Endometrial microvascular endothelial cells (primary cell): ENCODE results near the gene WNT7B. TPM values are rescaled to one million over a fixed set of nuclear protein-coding genes. Genes with fewer than 3 reads are reported as not detected.

Experiments
- in situ Hi-C: cut with HindIII; loops from 2 replicates; pipeline ENCODE4 v1.10.0; 2017; ENCODE audit warnings: low sequenced_read_pairs, low pct_unique_long_range_greater_than_20kb; ENCODE audit errors: inconsistent ontology term
- total RNA-seq: library from RNA; depleted of rRNA; stranded (reverse); fragments of >200 nt; gene quantifications from one replicate; pipeline ENCODE4 v1.2.3, GENCODE V29; 2015; ENCODE audit errors: inconsistent ontology term

Gene WNT7B
- total RNA-seq, 1 donor from 2014 or later = 0.19 TPM

DNA sequence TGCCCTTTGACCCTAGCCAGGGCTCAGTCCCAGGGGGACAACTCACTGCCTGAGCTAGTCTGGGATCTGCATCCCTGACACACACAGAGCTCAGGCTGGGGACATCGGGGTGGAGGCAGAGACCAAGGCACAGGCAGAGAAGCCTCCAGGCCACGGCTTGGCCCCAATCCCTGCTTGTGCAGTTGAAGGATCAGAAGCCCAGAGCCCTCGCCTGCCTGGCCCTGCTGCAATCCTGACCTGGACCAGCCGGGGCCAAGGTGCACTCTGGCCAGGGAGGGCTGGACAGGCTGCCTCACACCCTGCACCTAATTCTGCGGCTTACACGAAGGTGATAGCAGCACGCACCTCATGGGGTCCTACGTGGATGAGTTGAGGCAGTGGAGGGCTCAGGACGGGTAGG is 34.6 kb downstream of the WNT7B start:
- in situ Hi-C loops = no loop called here

DNA sequence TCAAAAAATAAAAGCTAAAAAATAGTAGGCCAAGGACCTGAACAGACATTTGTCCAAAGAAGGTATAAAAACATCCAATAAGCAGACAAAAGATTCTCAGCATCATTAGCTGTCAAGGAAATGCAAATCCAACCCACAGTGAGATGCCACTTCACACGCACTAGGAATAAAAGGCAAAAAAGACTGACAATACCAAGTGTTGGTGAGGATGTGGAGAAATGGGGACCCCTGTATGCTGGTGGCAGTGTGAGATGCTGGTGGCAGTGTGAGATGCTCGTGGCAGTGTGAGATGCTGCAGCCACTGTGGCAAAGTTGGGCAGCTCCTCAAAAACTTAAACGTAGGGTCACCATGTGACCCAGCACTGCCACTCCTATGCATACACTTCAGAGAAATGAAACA is 38.0 kb downstream of the WNT7B start:
- in situ Hi-C loops = no loop called here

DNA sequence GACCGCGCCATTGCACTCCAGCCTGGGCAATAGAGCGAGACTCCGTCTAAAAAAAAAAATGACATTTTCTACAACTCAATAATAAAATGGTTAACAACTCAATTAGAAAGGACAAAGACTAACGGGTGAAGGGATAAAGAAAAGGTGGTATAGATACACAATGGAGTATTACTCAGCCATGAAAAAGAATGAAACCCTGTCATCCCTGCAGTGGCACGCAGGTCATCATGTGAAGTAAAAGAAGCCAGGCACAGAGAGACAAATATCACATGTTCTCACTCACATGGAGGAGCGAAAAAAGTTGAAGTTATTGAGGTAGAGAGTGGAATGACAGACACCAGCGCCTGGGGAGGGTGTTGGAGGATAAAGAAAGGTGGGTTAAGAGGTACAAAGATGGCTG is 39.0 kb downstream of the WNT7B start:
- in situ Hi-C loops = no loop called here

DNA sequence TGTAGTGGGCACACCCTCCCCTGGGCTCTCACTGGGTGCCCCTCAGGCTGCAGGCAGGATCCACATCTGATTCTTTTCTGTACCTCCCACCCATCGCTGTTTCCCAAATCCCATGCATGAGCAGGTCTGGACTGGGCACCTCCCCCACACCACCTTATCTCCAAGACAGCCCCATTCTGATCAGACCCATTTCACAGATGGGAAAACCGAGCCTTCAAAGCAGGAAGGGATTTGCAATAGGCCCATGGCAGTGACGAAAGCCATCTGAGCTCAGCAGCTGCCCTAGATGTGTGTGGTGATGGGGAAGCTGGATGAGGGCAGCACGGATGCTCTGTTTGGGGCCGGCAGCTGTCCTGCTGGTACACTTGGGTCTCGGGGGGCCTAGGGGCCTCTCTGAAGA is 41.4 kb downstream of the WNT7B start:
- in situ Hi-C loops = no loop called here

DNA sequence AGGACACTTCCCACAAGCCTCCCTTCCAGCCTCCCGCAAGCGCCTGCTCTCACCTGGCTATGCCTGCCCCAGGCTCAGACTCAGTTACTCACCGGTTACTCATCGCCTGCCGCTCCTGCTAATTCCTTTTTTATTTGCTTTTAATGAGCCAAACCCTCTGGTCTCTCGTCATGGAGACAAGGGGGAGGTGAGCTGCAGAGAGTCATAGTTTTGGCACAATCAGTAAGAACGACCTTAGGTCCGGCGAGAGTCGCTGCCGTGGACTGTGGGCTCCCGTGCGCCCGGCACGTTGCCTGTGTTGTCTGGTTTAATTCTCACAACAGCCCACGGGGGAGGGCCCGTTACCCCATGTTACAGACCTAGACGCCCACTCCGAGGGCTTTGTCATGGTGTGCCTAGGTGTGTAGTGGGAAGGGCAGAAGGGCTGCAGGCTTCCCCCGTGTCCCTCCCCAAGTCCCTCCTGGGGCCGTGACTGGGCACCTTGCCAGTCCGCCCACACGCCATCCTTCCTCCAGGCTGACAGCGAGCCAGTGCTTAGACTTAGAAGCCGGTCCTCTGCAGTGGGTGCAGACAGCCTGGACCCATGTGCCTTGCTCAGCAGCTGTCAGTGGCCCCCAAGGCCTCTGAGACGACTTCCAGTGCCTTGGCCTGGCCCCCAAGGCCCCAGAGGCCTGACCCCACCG is 42.2 kb downstream of the WNT7B start:
- in situ Hi-C loops = no loop called here

DNA sequence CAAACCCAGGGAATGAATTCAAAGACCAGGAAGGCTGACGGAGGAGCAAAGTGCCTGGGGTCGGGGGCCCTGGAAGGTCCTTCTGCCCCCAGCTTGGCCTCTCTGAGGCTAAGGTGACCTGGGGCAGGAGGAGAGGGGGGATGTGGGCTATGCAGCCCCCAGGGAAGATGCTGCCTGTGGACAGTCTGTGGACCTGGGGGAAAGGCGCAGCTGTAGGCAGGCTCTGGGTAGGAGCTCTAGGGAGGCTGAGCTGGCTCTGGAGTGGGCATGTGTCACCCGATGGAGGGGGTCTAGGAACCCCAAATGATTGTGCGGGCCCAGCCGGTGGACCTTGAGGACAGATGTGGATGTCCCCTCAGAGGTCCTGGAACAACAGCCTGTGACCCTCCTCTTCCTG is 42.8 kb downstream of the WNT7B start:
- in situ Hi-C loops = no loop called here

DNA sequence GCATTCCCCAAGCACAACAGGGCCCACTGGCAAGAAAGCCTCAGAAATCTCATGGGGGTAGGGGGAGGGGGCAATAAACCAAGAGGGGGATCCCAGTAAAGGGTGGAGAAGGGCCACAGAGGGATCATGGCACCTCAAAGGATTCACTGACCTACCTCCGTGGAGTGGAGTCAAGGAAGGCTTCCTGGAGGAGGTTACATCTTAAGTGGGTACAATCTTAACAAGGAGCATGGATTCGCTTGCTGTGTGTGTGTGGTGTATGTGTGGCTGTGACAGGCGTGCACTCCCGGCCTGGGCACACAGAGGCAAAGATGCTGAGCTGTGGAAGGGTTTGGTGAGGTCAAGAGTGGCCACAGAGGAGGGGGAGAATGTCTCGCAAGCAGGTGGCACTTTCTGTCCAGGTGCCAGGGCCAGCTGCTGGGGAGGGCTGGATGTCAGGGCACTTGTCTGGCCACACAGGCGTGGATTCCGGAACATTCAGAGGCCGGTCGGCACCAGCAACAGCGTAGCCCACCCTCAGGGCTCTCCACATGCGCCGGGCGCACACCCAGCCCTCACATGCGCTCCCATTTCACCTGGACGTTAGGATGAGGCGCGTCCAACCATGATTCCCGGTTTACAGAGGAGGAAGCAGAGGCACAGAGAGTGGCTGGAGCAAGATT is 43.3 kb downstream of the WNT7B start:
- in situ Hi-C loops = no loop called here

DNA sequence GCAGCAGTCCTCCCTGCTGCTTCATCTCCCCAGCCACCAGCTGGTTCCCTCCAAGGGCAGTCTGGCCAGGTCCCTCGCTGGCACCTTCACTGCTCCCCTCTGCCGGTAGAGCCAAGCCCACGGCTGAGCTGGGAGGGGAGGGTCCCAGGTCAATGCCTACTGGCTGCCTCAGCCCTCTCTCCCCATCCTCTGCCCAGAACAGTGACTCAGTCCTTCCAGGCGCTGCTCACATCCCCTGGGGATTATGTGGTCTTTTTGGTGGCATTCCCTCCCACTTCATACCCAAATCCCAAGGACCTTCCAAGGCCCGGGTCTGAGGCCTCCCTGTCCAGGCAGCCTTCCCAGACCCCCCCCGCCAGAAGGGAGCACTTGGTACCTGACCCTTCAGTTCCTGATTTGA is 44.9 kb downstream of the WNT7B start:
- in situ Hi-C loops = no loop called here

DNA sequence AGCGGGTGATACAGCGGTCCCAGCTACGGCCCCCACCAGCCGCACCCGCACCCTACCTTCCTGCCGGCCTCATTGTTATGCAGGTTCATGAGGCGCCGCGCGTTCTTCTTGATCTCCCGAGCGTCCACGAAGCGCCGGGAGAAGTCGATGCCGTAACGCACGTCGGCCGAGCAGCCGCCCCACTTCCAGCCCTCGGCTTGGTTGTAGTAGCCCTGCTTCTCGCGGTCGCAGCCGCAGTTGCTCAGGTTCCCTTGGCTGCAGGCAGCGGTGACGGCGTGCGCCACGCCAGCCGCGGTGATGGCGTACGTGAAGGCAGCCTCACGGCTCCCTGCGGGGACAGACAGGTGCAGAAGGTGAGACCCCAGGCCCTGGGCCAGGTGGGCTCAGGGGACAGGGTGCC is 45.9 kb downstream of the WNT7B start:
- in situ Hi-C loops = no loop called here

DNA sequence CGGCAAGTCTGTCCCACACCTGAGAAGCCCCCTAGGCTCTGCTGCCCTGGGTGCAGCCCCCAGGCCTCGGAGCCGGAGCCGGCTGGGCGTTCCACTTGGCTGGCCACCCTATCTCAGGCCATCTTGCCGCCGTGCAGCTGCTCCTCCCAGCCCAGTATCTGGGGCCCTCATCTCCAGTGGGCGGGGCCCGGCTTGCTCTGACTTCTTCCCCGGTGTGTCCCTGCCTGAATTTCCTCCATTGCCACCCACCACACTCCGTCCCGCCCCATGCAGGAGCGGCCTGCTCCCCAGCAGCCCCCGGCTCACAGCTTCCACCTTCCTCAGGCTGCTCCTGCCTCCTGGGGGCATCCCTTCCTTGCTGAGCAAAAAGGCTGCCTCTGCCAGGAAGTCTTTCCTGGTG is 46.6 kb downstream of the WNT7B start:
- in situ Hi-C loops = no loop called here

DNA sequence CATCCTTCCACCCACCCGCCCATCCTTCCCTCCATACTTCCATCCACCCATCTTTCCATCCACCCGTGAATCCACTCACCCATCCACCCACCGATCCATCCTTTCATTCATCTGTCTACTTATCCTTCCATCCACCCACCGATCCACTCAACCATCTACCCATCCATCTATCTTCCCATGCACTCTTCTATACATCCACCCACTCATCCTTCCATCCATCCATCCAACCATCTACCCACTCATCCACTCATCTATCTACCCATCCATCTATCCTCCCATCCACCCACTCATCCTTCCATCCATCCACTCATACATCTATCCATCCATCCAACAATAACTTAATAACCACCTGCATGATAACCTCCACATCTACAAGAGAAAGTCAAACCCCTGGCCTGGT is 47.3 kb downstream of the WNT7B start:
- in situ Hi-C loops = no loop called here

DNA sequence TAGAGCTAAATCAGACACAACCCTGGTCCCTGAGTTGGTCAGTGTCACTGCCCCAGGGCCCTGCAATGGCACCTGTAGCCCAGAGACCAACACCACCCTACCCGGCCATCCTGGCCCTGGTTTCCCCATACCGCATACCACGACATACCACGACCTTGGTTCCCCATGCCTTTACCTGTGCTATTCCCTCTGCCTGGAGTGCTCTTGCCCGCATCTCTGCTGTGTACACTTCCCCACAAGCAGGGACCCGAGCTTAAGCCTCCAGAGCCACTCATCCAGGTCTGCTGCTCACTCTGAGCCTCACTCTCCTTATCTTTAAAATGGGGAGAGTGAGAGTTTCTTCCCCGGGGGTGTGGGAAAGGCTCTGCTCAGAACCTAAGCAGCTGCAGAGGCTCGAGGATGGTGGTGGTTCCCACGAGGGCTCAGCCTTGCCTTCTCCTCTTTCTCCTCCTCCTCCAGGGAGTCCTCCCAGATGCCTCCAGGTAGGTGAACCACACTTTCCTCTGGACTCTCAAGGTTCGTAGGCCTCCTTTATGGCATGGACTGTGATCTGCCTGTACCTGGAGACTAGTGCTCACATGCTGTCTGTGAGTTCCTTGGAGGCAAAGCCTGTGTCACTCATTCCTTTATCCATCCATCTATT is 48.1 kb downstream of the WNT7B start:
- in situ Hi-C loops = no loop called here

DNA sequence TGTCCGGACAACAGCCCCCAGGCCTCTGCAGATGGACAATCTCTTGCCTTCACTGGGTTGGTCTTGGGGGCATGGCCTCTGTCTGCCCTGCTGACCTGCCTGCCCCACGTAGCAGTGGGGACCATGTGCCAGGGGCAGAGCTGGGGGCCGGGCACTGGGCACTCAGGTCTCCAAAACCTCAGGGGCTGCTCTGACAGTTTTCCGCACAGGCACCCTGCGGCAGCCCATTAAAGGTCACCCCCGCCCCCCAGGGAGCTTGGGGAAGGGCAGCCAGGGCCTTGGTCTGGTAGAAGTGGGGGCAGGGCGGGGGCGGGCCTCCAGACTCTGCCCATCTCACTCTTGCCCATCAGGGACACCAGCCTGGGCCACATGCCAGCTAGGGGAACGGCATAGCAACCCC is 49.9 kb downstream of the WNT7B start:
- in situ Hi-C loops = no loop called here

DNA sequence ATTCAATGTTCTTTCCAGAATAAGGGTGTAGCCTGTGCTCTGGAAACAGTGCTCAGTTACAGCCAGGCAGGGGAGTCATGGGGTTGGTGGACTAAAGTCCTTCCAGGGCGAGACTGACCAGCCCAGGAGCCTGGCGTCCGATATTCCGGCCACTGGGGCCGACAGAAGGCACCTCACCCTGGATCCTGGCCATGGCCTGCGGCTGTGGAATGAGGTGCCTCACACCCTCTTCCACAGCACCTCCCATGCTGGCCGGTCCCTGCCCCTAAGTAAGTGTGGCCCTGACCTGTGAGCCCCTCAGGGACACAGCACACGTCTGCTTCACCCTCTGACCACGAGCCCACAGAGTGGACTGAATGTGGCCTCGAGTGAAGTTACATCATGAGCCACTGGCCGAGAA is 50.5 kb downstream of the WNT7B start:
- in situ Hi-C loops = no loop called here

DNA sequence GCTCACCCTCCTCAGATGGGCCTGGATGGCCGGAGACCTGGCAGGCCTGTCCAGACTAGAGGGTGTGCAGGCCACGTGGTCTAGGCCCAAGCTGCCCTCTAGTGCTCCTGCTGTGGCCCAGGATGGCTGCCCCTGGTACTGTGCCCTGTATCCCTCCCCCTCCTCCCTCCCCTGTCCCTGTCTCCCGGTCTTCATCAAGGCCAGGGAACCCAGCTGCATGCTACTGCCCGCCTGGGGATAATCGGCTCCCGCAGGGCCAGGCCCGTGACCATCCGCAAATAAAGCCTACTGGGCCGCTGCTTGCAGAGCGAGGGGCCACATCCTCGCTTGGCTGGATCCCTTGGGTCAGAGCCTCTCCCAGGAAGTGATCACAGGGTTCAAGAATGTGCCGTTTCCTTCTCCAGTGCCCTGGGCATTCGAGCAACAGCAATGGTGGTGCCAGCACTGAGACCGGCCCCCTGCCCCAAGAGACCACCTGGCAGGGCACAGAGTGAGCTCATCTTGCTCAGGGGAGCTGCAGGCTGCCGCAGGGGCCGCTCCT is 51.1 kb downstream of the WNT7B start:
- in situ Hi-C loops = no loop called here

DNA sequence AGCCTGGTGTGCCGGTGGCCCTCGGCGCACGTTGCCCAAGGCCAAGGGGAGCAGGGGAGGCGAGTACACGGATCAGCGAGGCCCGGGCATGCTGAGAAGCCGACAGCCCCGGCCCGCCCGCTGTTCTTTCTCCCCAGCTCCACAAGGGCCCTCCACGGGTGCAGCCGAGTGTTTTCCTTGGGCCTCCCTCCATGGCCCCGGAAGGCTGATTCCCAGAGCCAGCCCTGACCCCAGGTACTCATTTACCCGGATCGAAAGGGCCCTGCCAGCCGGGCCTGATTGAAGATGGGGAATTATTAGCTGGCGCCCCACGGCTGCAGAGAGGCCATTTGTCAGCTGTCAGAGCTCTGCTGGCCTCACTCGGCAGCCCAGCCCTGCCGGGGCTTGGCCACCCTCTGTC is 53.1 kb downstream of the WNT7B start:
- in situ Hi-C loops = no loop called here

DNA sequence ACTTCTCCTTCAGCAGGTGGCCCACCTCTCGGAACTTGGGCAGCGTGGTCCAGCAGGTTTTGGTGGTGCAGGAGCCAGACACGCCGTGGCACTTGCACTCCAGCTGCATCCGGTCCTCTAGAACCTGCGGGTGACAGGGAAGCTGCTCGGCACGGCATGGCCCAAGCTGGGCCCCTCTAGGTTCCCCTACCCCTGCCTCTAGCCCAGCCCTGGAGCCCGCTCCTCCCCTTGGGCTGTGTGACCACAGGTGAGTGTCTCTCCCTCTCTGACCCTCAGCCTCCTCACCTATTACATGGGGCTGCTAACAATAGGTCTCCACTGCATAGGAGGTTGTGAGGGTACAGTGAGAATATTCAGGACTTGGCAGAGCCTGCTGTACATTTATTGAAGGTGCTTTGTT is 53.8 kb downstream of the WNT7B start:
- in situ Hi-C loops = no loop called here

DNA sequence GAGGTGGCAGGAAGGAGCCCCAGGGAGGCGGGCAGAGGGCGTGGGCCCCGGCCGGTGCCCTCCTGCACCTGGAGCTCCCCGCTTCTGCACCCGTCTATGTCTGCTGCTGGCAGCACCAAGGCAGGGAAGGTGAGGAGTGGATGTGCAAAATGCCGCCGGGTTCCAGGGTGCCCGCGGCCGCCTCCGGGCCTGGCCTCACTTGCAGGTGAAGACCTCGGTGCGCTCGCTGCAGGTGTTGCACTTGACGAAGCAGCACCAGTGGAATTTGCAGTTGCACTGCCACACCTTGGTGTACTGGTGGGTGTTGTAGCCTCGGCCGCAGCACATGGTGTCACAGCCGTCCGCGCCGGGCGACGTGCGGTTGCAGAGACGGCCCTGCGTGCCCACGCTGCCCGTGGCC is 54.3 kb downstream of the WNT7B start:
- in situ Hi-C loops = no loop called here

DNA sequence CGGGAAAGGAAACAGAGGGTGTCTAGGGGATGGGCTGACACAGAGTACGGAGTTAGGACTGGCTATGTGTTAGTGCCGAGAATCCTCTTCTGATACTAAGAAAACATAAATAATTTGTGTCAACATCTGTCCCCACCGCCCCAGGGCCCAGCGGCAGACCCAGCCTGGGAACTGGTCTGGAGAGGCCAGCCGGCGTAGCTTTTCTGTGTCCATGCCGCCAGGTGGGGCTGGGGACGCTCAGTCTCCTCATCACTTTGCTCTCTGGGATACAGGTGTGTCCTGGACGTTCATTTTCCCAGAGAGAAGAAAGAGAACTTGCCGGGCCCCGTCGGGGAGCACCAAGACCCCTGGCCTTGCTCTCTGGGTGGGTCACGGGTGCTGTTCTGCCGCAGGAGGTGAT is 54.7 kb downstream of the WNT7B start:
- in situ Hi-C loops = no loop called here
